H1 (cell line): ENCODE results near the gene TRIM10. TPM values are rescaled to one million over a fixed set of nuclear protein-coding genes. Genes with fewer than 3 reads are reported as not detected.

Experiments
- CTCF ChIA-PET: fragments of 300-600 bp; sonication (Branson Sonifier 250); formaldehyde crosslinking; loops from one replicate; lab custom pipeline; 2021; ENCODE audit not compliant: partially characterized antibody; lab: Charles Lee
- POLR2A ChIA-PET: fragments of 300-600 bp; sonication (Branson Sonifier 250); formaldehyde crosslinking; loops from one replicate; lab custom pipeline; 2021; ENCODE audit warnings: inconsistent platforms; ENCODE audit not compliant: partially characterized antibody; lab: Charles Lee
- DNase-seq, 2 experiments: peaks; one replicate each; pipeline versions ENCODE4 v3.0.0 to v3.0.0-alpha.2; 2010 to 2022; ENCODE audit warnings: low spot score in 2 of 2, low read depth in 1 of 2, mixed read lengths in 1 of 2
- FAIRE-seq: peaks from 2 replicates; lab custom pipeline; 2011; peaks lifted over from hg19 to GRCh38; lab: Jason Lieb, UNC
- H2AFZ ChIP-seq: 2 replicates; pipeline ENCODE4 v1.8.1; 2012; ENCODE audit warnings: low read length, inconsistent platforms
- H2AK5ac ChIP-seq: 2 replicates; pipeline ENCODE4 v1.6.1; 2013; ENCODE audit warnings: low read depth, low read length
- H2BK120ac ChIP-seq: replicated peaks from 2 replicates; pipeline ENCODE3; 2013; ENCODE audit warnings: low read depth, low read length, inconsistent platforms
- H2BK12ac ChIP-seq: 2 replicates; pipeline ENCODE4 v1.6.1; 2013; ENCODE audit warnings: low read depth, low read length
- H2BK15ac ChIP-seq: 2 replicates; pipeline ENCODE4 v1.6.1; 2013; ENCODE audit warnings: low read length
- H2BK20ac ChIP-seq: 2 replicates; pipeline ENCODE4 v1.6.1; 2013; ENCODE audit warnings: low read length
- H2BK5ac ChIP-seq: 2 replicates; pipeline ENCODE4 v1.6.1; 2013; ENCODE audit warnings: low read depth, low read length
- H3K14ac ChIP-seq: 2 replicates; pipeline ENCODE4 v1.6.1; 2013; ENCODE audit warnings: inconsistent platforms; ENCODE audit not compliant: insufficient read length
- H3K18ac ChIP-seq: 2 replicates; pipeline ENCODE4 v1.6.1; 2013; ENCODE audit warnings: low read length; ENCODE audit errors: extremely low read depth
- H3K23ac ChIP-seq: 2 replicates; pipeline ENCODE4 v1.6.1; 2013; ENCODE audit warnings: inconsistent platforms; ENCODE audit not compliant: insufficient read length
- H3K23me2 ChIP-seq: 2 replicates; pipeline ENCODE4 v1.6.1; 2013; ENCODE audit warnings: low read depth, low read length
- H3K27ac ChIP-seq: 2 replicates; pipeline ENCODE4 v1.6.1; 2011; ENCODE audit warnings: low read depth, low read length, inconsistent platforms
- H3K27me3 ChIP-seq, 4 experiments: replicated peaks in 1 of 4; 1 replicate in 1 of 4; 2 replicates in 3 of 4; pipeline versions ENCODE4 v1.6.1 to v1.8.1; 2011 to 2013; ENCODE audit warnings: low read length in 3 of 4, mild to moderate bottlenecking in 3 of 4, inconsistent platforms in 2 of 4, mixed read lengths in 2 of 4, moderate library complexity in 1 of 4; ENCODE audit not compliant: control insufficient read depth in 3 of 4, insufficient read depth in 3 of 4; ENCODE audit errors: extremely low read depth in 1 of 4
- H3K36me3 ChIP-seq, 4 experiments: 2 replicates each; pipeline versions ENCODE4 v1.6.1 to v1.8.1; 2011 to 2013; ENCODE audit warnings: mild to moderate bottlenecking in 4 of 4, low read length in 3 of 4, moderate library complexity in 2 of 4, control low read depth in 1 of 4, inconsistent platforms in 1 of 4; ENCODE audit not compliant: insufficient read depth in 4 of 4, control insufficient read depth in 2 of 4
- H3K4ac ChIP-seq: replicated peaks from 2 replicates; pipeline ENCODE3; 2013; ENCODE audit warnings: low read length, low read depth, mixed read lengths, inconsistent platforms; ENCODE audit not compliant: insufficient read length
- H3K4me1 ChIP-seq, 4 experiments: replicated peaks in 1 of 4; 1 replicate in 1 of 4; 2 replicates in 3 of 4; pipeline versions ENCODE4 v1.6.1 to v1.8.1; 2011 to 2013; ENCODE audit warnings: low read length in 3 of 4, inconsistent platforms in 2 of 4, mixed read lengths in 1 of 4; ENCODE audit not compliant: insufficient read depth in 4 of 4, control insufficient read depth in 3 of 4
- H3K4me2 ChIP-seq, 2 experiments: 2 replicates each; pipeline versions ENCODE4 v1.6.1 to v1.8.1; 2011 to 2013; ENCODE audit warnings: low read depth in 2 of 2, low read length in 2 of 2, control low read depth in 1 of 2, inconsistent platforms in 1 of 2, mild to moderate bottlenecking in 1 of 2; ENCODE audit not compliant: insufficient read depth in 1 of 2
- H3K4me3 ChIP-seq, 4 experiments: fragments of 200-600, 300-600 bp in 1 of 4; sonication (generic), shearing (Covaris generic), sonication (Bioruptor Twin) in 1 of 4; 2 replicates each; pipeline versions ENCODE4 v1.5.1 to v1.8.1; 2011 to 2016; ENCODE audit warnings: low read length in 4 of 4, low read depth in 3 of 4, control low read depth in 2 of 4, inconsistent platforms in 2 of 4, mild to moderate bottlenecking in 2 of 4, mixed read lengths in 1 of 4, moderate library complexity in 1 of 4; ENCODE audit not compliant: insufficient read depth in 2 of 4; ENCODE audit errors: extremely low read depth in 1 of 4
- H3K56ac ChIP-seq: replicated peaks from 2 replicates; pipeline ENCODE3; 2013; ENCODE audit warnings: low read depth, mild to moderate bottlenecking, mixed read lengths, low read length, inconsistent platforms; ENCODE audit not compliant: insufficient read length
- H3K79me1 ChIP-seq: 2 replicates; pipeline ENCODE4 v1.6.1; 2013; ENCODE audit warnings: low read depth, low read length, control low read depth
- H3K79me2 ChIP-seq, 2 experiments: 2 replicates each; pipeline versions ENCODE4 v1.6.1 to v1.8.1; 2012 to 2013; ENCODE audit warnings: low read length in 2 of 2, mild to moderate bottlenecking in 2 of 2, inconsistent platforms in 1 of 2; ENCODE audit not compliant: insufficient read depth in 2 of 2, control insufficient read depth in 1 of 2
- H3K9ac ChIP-seq, 4 experiments: replicated peaks in 1 of 4; 1 replicate in 1 of 4; 2 replicates in 3 of 4; pipeline versions ENCODE4 v1.6.1 to v1.8.1; 2011 to 2013; ENCODE audit warnings: low read depth in 3 of 4, low read length in 3 of 4, control low read depth in 2 of 4, mild to moderate bottlenecking in 2 of 4, moderate library complexity in 2 of 4, inconsistent platforms in 1 of 4; ENCODE audit errors: extremely low read depth in 1 of 4
- H3K9me3 ChIP-seq, 2 experiments: 2 replicates each; pipeline versions ENCODE4 v1.6.1 to v1.8.1; 2012 to 2013; ENCODE audit warnings: mild to moderate bottlenecking in 2 of 2, moderate library complexity in 2 of 2, control low read depth in 1 of 2, inconsistent platforms in 1 of 2, low read depth in 1 of 2, low read length in 1 of 2, mixed read lengths in 1 of 2; ENCODE audit not compliant: insufficient read depth in 2 of 2
- H4K20me1 ChIP-seq, 2 experiments: replicated peaks in 1 of 2; 2 replicates each; pipeline versions ENCODE3 to v1.8.1; 2011 to 2013; ENCODE audit warnings: inconsistent platforms in 2 of 2, low read length in 2 of 2, mild to moderate bottlenecking in 1 of 2; ENCODE audit not compliant: insufficient read depth in 2 of 2, control insufficient read depth in 1 of 2
- H4K5ac ChIP-seq: 2 replicates; pipeline ENCODE4 v1.6.1; 2013; ENCODE audit warnings: low read length, low read depth, mixed read lengths, inconsistent platforms; ENCODE audit not compliant: insufficient read length
- H4K8ac ChIP-seq: 2 replicates; pipeline ENCODE4 v1.8.0; 2013; ENCODE audit warnings: mild to moderate bottlenecking, moderate library complexity, low read length, inconsistent platforms; ENCODE audit not compliant: insufficient read depth; ENCODE audit errors: extremely low read depth
- H4K91ac ChIP-seq: replicated peaks from 2 replicates; pipeline ENCODE3; 2013; ENCODE audit warnings: low read length, mixed read lengths, inconsistent platforms; ENCODE audit not compliant: insufficient read length
- EP300 ChIP-seq, 2 experiments: IDR thresholded peaks; 1 replicate in 1 of 2; 2 replicates in 1 of 2; pipeline ENCODE4 v1.6.1; 2011 to 2012; ENCODE audit warnings: low read depth in 2 of 2, low read length in 2 of 2, mild to moderate bottlenecking in 2 of 2, borderline replicate concordance in 1 of 2, inconsistent platforms in 1 of 2, moderate library complexity in 1 of 2
- JUND ChIP-seq: IDR thresholded peaks from 2 replicates; pipeline ENCODE4 v1.6.1; 2011; ENCODE audit warnings: mild to moderate bottlenecking, improper control_type of control experiment, low read length
- NANOG ChIP-seq: IDR thresholded peaks from 2 replicates; pipeline ENCODE4 v1.6.1; 2011; ENCODE audit warnings: low read length, low read depth, mild to moderate bottlenecking, inconsistent platforms; ENCODE audit not compliant: insufficient read depth, poor library complexity, severe bottlenecking
- POU5F1 ChIP-seq: IDR thresholded peaks from 2 replicates; pipeline ENCODE4 v1.6.1; 2011; ENCODE audit warnings: low read depth, mild to moderate bottlenecking, low read length, moderate library complexity
- RNF2 ChIP-seq: fragments of 200-900, 300-1000 bp; sonication (generic); IDR thresholded peaks from 2 replicates; pipeline ENCODE4 v1.7.1; 2016; ENCODE audit warnings: borderline replicate concordance, low read depth, mild to moderate bottlenecking, antibody characterized with exemption, low read length; ENCODE audit not compliant: poor library complexity, severe bottlenecking; ENCODE audit errors: missing control alignments
- SP2 ChIP-seq: IDR thresholded peaks from 2 replicates; pipeline ENCODE4 v1.6.1; 2012; ENCODE audit warnings: mild to moderate bottlenecking, low read length, inconsistent platforms
- SP4 ChIP-seq: IDR thresholded peaks from 2 replicates; pipeline ENCODE4 v1.6.1; 2012; ENCODE audit warnings: low read length, inconsistent platforms
- SRF ChIP-seq: IDR thresholded peaks from 2 replicates; pipeline ENCODE4 v1.6.1; 2011; ENCODE audit warnings: mild to moderate bottlenecking, low read depth, low read length, moderate library complexity
- USF2 ChIP-seq: IDR thresholded peaks from 2 replicates; pipeline ENCODE4 v1.6.1; 2011; ENCODE audit warnings: low read length, improper control_type of control experiment
- YY1 ChIP-seq: IDR thresholded peaks from 2 replicates; pipeline ENCODE4 v1.6.1; 2011; ENCODE audit warnings: low read depth, mild to moderate bottlenecking, low read length
- WGBS, 2 experiments: shearing (Covaris generic) in 1 of 2; methylation state at CpG; one replicate each; pipeline versions ENCODE4 v1.1.6 to v1.1.7; 2013 to 2015; ENCODE audit warnings: low lambda C conversion rate in 2 of 2, mixed read lengths in 2 of 2, inconsistent platforms in 1 of 2, low coverage in 1 of 2, missing lambda C conversion rate in 1 of 2; ENCODE audit not compliant: insufficient replicate concordance in 2 of 2, insufficient coverage in 1 of 2, insufficient read length in 1 of 2; ENCODE audit errors: extremely low coverage in 1 of 2, missing lambda C conversion rate in 1 of 2; 5-methylcytosine and 5-hydroxymethylcytosine counted together
- polyA plus RNA-seq, 7 experiments: library from polyadenylated mRNA; depleted of rRNA in 3 of 7; stranded (reverse) in 5 of 7; unstranded in 2 of 7; fragments of >200 nt in 5 of 7; fragments of 200-250 nt in 2 of 7; gene quantifications; 1 replicate in 5 of 7; 2 replicates in 1 of 7; 4 replicates in 1 of 7; pipeline versions ENCODE4 v1.2.1 to v1.2.3, GENCODE V29; 2011 to 2013; ENCODE audit warnings: missing spikeins in 2 of 7, mixed read lengths in 2 of 7
- total RNA-seq: library from RNA; stranded (reverse); fragmentation: NEBNext Ultra II Directional; extraction: Animal tissue kit (Norgen Biotek cat#: 25700); gene quantifications from 2 replicates; pipeline ENCODE4 v1.2.1, GENCODE V29; 2021

Gene TRIM10
- total and polyA plus RNA-seq, 2 of the 8 experiments (the other 6 are each of a cell fraction or from before 2014, with no cell fraction given), result 0.06 TPM; not detected in 1

- H2BK12ac ChIP-seq, result no peak overlapping the region
- no peaks in the 10 kb centered on the region for H3K79me1 ChIP-seq
- H2BK5ac ChIP-seq, result no peak overlapping the region; the same call in 1 of the 2 replicates
- H3K14ac ChIP-seq, result no peak overlapping the region
- H3K36me3 ChIP-seq, result no peaks in the 10 kb centered on the region
- no peak overlapping the region for H3K4me3 ChIP-seq
- H4K5ac ChIP-seq, result no peak overlapping the region
- no peak overlapping the region for H3K56ac ChIP-seq
- H3K27ac ChIP-seq, result no peak overlapping the region
- H4K20me1 ChIP-seq, result no peaks in the 10 kb centered on the region
- H3K9me3 ChIP-seq, result no peaks in the 10 kb centered on the region
- H2AK5ac ChIP-seq, result no peak overlapping the region; the same call in 1 of the 2 replicates
- no peak overlapping the region for H2BK20ac ChIP-seq
- no peaks in the 10 kb centered on the region for H3K4me1 ChIP-seq
- H2BK120ac ChIP-seq, result no peak overlapping the region
- H3K23ac ChIP-seq, result no peak overlapping the region
- peaks cover 0 to 3% (median 1%) of the 10 kb centered on the region in 4 experiments; a peak in 1 of 7 replicates for H3K27me3 ChIP-seq
- DNase-seq, result no peak
- CTCF ChIA-PET, result interaction anchor here (1.4 to 10.2 kb wide), 3 partner anchors 12 to 31 kb away, joined by 4 to 166 read pairs (median 7); no protein-coding TSS in a partner anchor
- no peak overlapping the region for H4K8ac ChIP-seq
- no peak overlapping the region for H2AFZ ChIP-seq
- no peak overlapping the region for H3K9ac ChIP-seq
- no peaks in the 10 kb centered on the region for H3K23me2 ChIP-seq
- FAIRE-seq, result no peak
- H2BK15ac ChIP-seq, result no peak overlapping the region
- H3K4me2 ChIP-seq, result no peak overlapping the region
- POLR2A ChIA-PET, result interaction anchor here (0.9 kb wide), 1 partner anchor 8 kb away, joined by 3 read pairs; no protein-coding TSS in a partner anchor
- H4K91ac ChIP-seq, result no peak overlapping the region
- no peaks in the 10 kb centered on the region for H3K79me2 ChIP-seq
- no peak overlapping the region for H3K4ac ChIP-seq
- no peak overlapping the region for H3K18ac ChIP-seq
- WGBS, 2 experiments, result 89% methylated on average over 11 of the region's 11 CpGs; no CpG with 5 or more reads in 1 of the 2 experiments
- TF ChIP-seq SP4 (no peak), SRF (no peak), USF2 (no peak), EP300 (IDR thresholded peaks at IDR 0.05; ENCODE audit: borderline replicate concordance in 1 of 2, low read depth in 2 of 2, low read length in 2 of 2) (no peak), SP2 (no peak), RNF2 (no peak), JUND (no peak), NANOG (no peak), YY1 (no peak), POU5F1 (no peak)
Measured at GRCh38 chr6:30136570-30137286, 24.3 kb downstream of the TRIM10 start.
